Right ventricle myocardium inferior (tissue), 1 donor: Measurements from ENCODE around the gene CBL. TPM values are rescaled to one million over a fixed set of nuclear protein-coding genes. Genes with fewer than 3 reads are reported as not detected.

Experiments used
- ATAC-seq: fragments of 200-7000 bp; cut with Tn5 transposase; one replicate; pipeline ENCODE4 v1.9.1; 2020; ENCODE audit warnings: mild to moderate bottlenecking, moderate library complexity
- DNase-seq: peaks from one replicate; pipeline ENCODE4 v3.0.0; 2021; ENCODE audit errors: missing footprints
- intact Hi-C: fragments of 100-400 bp; cut with DNase I; formaldehyde crosslinking; loops from one replicate; pipeline ENCODE4 v1.11.0; 2022
- microRNA-seq: library from miRNA; unstranded; fragments of <30 nt; microRNA quantifications from one replicate; pipeline ENCODE4 v1.2.0, GENCODE V29; 2020
- total RNA-seq: library from RNA; stranded (reverse); fragmentation: NEBNext Ultra II Directional; extraction: Animal tissue kit (Norgen Biotek cat#: 25700); gene quantifications from one replicate; pipeline ENCODE4 v1.2.1, GENCODE V29; 2021
- donor health status: DM: no; HTN: yes; CAD: no; lungs with severe emphysema.

CBL gene
- total RNA-seq, 1 donor from 2014 or later: 7.1 TPM

DNA sequence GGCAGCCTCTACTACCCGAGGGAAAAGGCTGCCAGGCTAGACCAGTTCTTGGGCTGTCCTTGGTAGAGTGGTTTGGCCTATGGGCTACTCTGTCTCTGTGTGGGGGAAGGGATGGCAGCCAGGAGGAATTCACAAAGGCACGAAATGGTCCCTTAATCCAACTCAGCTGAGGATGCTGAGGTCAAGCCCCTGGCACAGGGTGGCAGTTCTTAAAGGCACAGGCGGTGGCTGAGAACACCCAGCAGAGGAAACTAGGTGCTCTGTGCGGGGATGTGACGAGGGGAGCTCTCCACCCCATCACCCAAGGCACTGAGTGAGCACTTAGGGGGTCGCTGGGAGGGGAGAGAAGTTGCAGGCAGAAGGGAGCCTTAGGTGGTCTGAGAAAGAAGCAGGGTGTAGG lies 140.5 kb downstream of the CBL start, which contains the start of gene MFRP:
Gene MFRP (minus strand): TSS at position 101 of the 400 bp plus-strand sequence. CDS start 192 bp downstream, outside the sequence.
- ATAC-seq: no peak
- DNase-seq: no peak

DNA sequence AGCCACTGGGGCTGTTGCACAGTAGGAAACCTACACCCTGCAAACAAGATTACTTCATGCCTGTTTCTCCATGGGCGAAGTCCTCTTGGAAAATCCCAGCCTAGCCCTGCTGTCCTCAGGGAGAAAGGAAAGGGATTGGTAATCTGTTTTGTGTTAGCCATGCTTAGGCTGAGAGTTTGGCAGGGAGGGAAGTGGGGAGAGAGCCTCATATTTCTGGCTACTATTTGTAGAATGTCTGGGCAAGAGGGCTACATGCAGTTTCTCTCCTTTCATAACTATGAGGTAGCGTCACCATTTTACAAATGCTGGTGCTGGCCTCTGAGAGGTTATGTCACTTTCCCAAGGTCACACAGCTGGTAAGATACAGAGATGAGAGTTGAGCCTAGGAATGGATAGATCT lies 141.1 kb downstream of the CBL start:
- ATAC-seq (peak; percentile 12), DNase-seq (no peak)
- intact Hi-C loops: no loop called here

More for the DNA sequence above, 140.5 kb downstream of the CBL start, which contains the start of gene MFRP:
- intact Hi-C loops: no loop called here

DNA sequence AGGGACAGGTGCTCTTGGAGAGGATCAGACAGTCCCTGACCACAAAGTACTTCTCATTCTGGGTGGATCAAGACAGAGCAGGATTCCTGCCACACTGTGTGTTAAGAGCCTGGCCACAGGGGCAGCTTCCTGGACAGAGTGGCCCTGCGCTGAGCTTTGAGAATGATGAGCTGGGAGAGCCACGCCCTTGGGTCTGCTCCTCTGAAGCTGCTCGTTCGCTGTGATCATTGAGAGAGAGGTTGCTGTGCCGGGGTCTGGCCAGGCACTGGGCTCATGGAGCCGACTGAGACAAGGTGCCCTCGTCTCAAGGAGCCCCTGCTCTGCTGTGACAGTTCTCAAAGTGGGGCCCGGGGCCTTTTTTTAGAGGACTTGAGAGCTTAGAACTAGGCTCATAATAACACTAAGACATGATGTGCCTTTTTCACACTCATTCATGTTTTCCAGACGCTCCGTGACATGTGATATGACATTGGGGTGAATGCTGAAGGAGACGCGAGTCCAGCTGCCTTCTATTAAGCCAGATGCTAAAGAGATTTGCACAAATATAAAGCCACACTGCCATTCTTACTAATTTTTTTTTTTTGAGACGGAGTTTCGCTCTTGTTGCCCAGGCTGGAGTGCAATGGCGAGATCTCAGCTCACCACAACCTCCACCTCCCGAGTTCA lies 141.9 kb downstream of the CBL start:
- no peak for ATAC-seq
- peak; percentile 45 for DNase-seq
- intact Hi-C loops: no loop called here

DNA sequence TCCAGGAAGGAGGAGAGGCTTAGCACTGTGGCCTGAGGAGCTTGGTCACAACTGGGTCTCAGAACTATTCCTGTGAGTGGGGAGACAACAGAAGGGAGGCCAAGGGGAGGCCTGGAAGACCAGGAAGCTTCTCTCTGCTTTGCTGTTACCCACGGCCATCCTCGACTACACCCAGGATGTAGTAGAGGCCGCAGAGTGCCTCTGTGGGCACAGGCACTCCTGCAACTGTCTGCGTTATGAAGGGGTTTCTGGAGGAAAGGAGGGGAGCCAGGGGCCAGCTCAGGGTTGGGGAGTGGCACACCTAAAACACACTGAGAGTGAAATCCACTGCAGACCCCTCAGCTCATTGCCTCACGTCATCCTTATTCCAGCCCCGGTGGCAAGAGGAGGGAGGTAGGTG lies 144.2 kb downstream of the CBL start:
- intact Hi-C loops: no loop called here
- DNase-seq: peak; percentile 41
- ATAC-seq: no peak

DNA sequence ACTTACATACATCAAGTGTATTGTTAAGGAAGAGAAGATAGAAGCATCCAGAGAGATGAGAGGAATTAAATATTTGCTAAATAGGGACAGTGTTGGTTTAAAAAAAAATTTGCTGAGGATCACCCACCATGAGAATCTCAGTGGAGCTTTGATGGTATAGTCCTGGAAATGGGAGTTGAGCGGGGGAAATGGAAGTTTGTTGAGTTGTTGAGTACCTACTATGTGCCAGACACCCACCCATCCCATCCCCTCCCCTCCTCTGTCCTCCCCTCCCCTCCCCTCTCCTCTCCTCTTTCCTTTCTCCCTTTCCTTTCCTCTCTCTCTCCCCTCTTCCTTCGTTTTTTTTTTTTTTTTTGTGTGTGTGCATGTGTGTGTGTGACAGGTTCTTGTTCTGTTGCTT lies 145.1 kb downstream of the CBL start:
- DNase-seq: no peak
- intact Hi-C loops: no loop called here
- no peak for ATAC-seq

DNA sequence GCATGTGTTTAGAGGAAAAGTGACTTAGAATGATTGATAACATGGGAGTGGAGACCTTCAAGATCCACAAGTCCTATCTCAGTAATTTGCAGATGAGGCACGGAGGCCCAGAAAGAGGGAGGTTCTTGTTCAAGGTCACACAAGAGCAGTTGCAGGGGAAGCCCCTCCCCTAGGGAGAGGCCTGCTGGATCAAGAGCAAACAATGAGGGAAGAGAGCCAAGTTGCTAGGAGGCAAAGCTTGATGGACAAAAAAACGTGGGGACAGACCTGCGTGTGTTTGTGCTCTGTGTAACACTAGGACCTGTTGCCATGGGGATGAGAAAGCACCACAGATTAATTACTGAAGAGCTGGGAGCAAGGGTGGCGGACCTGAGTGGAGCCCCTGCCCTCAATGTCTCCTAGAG lies 146.7 kb downstream of the CBL start:
- DNase-seq (peak; percentile 56), ATAC-seq (peak; percentile 32)
- intact Hi-C loops: no loop called here

DNA sequence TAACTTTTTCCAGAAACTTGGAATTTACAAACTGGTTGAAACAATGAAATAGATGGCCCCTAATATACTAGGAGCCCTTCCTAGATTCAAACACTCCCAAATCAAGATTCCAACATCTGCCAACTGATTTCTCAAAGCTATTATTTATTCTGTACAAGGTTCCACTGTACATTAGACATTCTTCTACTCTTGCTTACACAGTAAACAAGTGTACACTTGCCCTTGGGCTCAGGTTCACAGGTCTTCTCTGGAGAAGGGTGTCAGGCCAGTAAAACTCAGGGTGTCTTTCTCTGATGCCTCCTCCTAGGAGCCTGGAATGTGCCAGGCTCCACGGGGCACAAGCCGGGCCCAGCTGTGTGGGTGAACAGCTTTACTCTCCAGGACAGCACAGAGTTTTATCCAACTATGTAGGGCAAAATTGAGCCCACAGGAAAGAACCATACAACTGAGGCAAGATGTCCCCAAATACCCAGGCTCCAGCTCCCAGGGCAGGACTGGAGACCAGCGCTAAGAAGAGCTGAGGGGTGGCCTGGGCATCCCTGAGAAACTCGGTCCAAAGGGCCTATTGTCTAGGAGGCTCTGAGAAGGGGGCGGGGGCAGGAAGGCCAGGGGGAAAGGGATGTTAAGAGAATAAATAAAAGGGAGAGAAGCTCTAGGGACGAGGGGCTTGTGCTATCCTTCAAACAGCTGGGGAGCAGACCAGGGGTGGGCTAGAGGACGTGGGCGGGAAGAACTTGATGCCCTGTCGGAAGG lies 149.1 kb downstream of the CBL start:
- DNase-seq: peak; percentile 14
- ATAC-seq: no peak
- intact Hi-C loops: no loop called here

DNA sequence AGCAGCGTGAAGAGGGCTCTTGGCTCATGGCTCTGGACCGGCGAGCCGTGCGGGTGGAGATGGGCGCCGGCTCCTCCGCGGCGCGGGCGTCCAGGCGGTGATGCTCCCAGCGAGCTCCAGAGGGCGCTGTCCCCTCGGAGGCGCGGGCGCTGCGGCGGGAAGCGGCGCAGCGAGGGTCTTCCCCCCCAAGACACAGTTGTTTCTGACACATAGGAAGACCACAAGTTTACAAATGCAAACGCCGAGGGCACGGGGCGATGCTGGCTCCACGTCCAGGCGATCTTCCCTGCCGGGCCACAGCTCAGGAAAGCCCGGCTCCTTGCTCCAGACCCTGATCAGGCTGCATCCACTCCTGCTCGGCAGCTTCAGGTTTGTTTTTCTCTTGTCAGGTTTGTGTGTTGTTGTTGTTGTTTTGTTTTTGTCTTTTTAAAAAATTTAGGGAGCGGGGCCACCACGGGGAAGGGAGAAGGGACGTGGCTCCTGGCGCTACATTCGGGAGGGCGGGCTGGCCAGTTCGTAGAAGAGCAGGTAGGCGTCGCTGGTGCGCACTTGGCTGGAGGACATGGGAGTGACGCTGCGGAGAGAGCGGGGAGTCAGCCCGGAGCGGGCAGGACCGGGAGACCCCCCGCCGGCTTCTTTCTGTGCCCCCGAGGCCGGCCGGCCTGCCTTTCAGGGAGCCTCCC lies 150.4 kb downstream of the CBL start:
- intact Hi-C loops: loop anchor here (1.0 to 2.0 kb wide), 2 partner anchors 18 to 118 kb away; no protein-coding TSS in a partner anchor
- peak; percentile 75 for ATAC-seq
- peak; percentile 91 for DNase-seq

DNA sequence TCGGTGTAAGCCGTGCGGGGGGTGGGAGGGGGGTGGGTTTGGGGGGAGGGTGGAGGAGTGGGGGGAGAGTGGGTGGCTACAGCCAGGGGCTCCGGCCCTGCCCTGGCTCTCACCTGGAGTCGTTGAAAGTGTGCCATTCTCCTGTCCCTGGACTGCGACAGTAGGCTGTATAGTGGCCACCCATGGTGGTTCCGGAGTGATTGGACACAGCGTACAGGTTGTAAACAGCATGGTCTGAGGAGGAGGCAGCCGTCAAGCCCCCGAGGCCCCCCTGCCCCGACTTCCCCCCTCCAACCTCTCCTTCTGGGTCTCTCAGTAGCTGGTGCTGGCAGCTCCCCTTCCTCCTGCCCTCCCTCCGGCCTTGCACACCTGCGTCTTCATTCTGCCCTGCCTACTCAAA lies 150.9 kb downstream of the CBL start:
- ATAC-seq (no peak), DNase-seq (peak; percentile 17)
- intact Hi-C loops: loop anchor here (2.0 kb wide), 1 partner anchor 118 kb away; no protein-coding TSS in a partner anchor

Small RNAs within 50 kb of the gene (microRNA-seq; reads per million reads assigned to microRNA genes)
- gene MIR6756: not detected

Other genes with a start within 250 kb of the CBL start
- gene FOXR1, start 234.6 kb upstream of the CBL start, total RNA-seq: not detected
- gene CENATAC, start 208.2 kb upstream of the CBL start, total RNA-seq: 9.1 TPM
- gene RPS25, start 188.0 kb upstream of the CBL start, total RNA-seq: 876 TPM
- 29.6 TPM for gene TRAPPC4, start 187.6 kb upstream of the CBL start, total RNA-seq
- gene SLC37A4, start 175.5 kb upstream of the CBL start, total RNA-seq: 7.2 TPM
- gene HYOU1, start 149.1 kb upstream of the CBL start, total RNA-seq: 78.3 TPM
- 19.3 TPM for gene VPS11, start 138.5 kb upstream of the CBL start, total RNA-seq
- gene HMBS, start 121.5 kb upstream of the CBL start, total RNA-seq: 22.8 TPM
- 21.1 TPM for gene DPAGT1, start 104.5 kb upstream of the CBL start, total RNA-seq
- gene C2CD2L, start 99.0 kb upstream of the CBL start, total RNA-seq: 11.8 TPM
- gene HINFP, start 84.8 kb upstream of the CBL start, total RNA-seq: 13.0 TPM
- 1.3 TPM for gene ABCG4, start 57.3 kb upstream of the CBL start, total RNA-seq
- 32.4 TPM for gene NLRX1, start 37.6 kb upstream of the CBL start, total RNA-seq
- gene NHERF4, start 20.9 kb upstream of the CBL start, total RNA-seq: not detected
- gene MCAM, start 110.8 kb downstream of the CBL start, total RNA-seq: 68.7 TPM
- 13.1 TPM for gene RNF26, start 128.2 kb downstream of the CBL start, total RNA-seq
- gene C1QTNF5, start 134.5 kb downstream of the CBL start, total RNA-seq: 17.5 TPM
- gene MFRP, start 140.4 kb downstream of the CBL start, total RNA-seq: not detected
- gene USP2, start 175.4 kb downstream of the CBL start, total RNA-seq: 140 TPM
- 1.8 TPM for gene THY1, start 216.8 kb downstream of the CBL start, total RNA-seq